ENCODE data around the gene RNF5. TPM values are rescaled to one million over a fixed set of nuclear protein-coding genes. Genes with fewer than 3 reads are reported as not detected.
"Not testable (repeated sequence)": the region's sequence is repeated elsewhere in the genome, so short reads cannot be mapped to it uniquely, and the experiment has no call there.

RNF5 gene
- total RNA-seq, 2 experiments from 2014 or later = 60.8 to 63.8 TPM

DNA sequence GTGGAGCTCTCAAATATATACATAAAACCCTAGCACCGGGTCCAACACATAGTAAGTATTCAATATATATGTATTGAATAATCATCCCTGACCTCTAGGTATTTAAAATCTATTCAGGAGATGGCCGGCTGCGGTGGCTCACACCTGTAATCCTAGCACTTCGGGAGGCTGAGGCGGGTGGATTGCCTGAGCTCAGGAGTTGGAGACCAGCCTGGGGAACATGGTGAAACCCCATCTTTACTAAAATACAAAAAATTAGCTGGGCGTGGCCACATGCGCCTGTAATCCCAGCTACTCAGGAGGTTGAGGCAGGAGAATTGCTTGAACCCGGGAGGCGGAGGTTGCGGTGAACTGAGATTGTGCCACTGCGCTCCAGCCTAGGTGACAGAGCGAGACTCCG is 14.9 kb downstream of the RNF5 start:
- intact Hi-C loops (cut with micrococcal nuclease) = loop anchor here (5.0 to 10.0 kb wide), 4 partner anchors 368 to 1222 kb away; partner anchors contain the start of genes CUTA, HSPA1B, LTA and PHF1
- not testable (repeated sequence) for H3K27me3 Mint-ChIP-seq, DNase-seq, H3K9me3 Mint-ChIP-seq
- Mint-ChIP-seq H3K4me1 (ENCODE audit: low read depth) (peaks cover 34% of the 10 kb centered on the region), H3K4me3 (peak overlapping the region; percentile 92), H3K27ac (peak overlapping the region; percentile 98), H3K36me3 (peaks cover 24% of the 10 kb centered on the region)
- POLR2A ChIA-PET = interaction anchor here (0.8 to 8.5 kb wide), 2 partner anchors 15 to 45 kb away, joined by 3 to 57 read pairs; partner anchors contain the start of genes AGPAT1 and RNF5
- CTCF ChIA-PET = interaction anchor here (0.9 to 2.0 kb wide), 4 partner anchors 14 to 1084 kb away, joined by 3 to 7 read pairs (median 4); partner anchors contain the start of gene TAP2

DNA sequence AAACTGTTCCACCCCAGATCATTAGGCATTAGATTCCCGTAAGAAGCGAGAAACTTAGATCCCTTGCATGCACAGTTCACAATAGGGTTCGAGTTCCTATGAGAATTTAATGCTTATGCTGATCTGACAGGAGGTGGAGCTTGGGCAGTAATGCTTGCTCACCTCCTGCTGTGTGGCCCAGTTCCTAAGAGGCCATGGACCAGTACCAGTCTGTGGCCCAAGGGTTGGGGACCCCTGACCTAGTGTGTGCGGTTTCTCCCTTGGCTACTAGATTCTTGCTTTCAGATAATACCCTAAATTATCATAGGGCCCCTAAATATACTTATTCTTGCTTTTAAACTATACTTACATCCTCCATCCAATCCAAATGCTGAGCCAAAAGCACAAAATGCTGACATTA is 16.2 kb downstream of the RNF5 start:
- Mint-ChIP-seq H3K36me3 (peaks cover 14% of the 10 kb centered on the region), H3K4me3 (no peak overlapping the region), H3K9me3 (no peaks in the 10 kb centered on the region), H3K4me1 (ENCODE audit: low read depth) (peaks cover 23% of the 10 kb centered on the region), H3K27ac (peak overlapping the region; percentile 89), H3K27me3 (no peaks in the 10 kb centered on the region)
- intact Hi-C loops (cut with micrococcal nuclease) = loop anchor here (2.0 to 10.0 kb wide), 5 partner anchors 46 to 1220 kb away; partner anchors contain the start of genes CUTA, HSPA1B, LTA and PHF1
- no peak for DNase-seq
- ChIA-PET POLR2A (interaction anchor here (1.6 to 1.7 kb wide), 2 partner anchors 15 to 66 kb away, joined by 7 to 9 read pairs; partner anchors contain the start of gene ATF6B), CTCF (interaction anchor here (1.0 to 2.5 kb wide), 5 partner anchors 8 to 70 kb away, joined by 3 to 21 read pairs (median 7); partner anchors contain the start of genes ATF6B, FKBPL and PRRT1)

DNA sequence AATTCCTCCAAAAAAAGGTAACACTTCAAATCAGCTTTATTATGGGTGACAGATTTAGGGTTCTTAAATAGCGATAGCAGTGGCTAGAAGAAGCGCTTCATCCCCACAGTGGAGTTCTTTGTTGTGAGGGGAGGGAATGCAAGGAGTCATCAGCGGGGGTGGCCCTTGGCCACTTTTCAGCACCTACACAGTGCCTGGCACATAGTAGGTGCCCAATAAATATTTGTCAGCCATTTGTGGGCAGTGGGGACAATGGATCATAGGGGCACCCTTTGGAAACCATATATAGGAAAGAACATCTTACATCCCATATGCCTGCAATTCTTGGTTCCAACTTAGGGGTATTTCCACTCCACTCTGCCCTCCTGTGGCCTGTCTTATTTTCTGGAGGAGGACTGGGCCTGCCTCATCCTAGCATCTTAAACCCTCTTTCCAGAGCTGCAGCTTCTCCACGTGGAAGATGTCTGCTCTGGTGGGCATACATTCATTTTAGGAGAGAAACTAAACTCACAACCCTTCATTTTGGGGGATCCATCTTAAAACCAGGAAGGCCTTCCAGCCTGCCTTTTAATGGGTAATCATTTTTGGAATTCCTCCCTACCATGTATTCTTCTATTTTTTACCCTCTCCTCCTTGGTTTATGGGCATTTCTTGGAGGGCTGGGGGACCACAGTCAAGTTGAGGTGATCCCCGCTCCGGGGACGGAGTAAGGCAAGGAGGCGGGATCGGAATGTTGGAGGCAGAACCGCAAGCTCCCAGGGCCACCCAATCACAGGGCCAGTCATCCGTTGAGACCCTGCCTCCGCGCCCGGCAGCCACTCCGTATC is 16.8 kb downstream of the RNF5 start:
- CTCF ChIA-PET = interaction anchor here (0.6 to 2.5 kb wide), 22 partner anchors 9 to 1141 kb away, joined by 3 to 21 read pairs (median 3); partner anchors contain the start of genes AGPAT1, ATF6B, FKBPL and HLA-DMA
- Mint-ChIP-seq H3K27me3 (no peaks in the 10 kb centered on the region), H3K27ac (peak overlapping the region; percentile 89), H3K4me3 (peak overlapping the region; percentile 96), H3K4me1 (ENCODE audit: low read depth) (peaks cover 23% of the 10 kb centered on the region), H3K36me3 (peaks cover 14% of the 10 kb centered on the region), H3K9me3 (no peaks in the 10 kb centered on the region)
- POLR2A ChIA-PET = interaction anchor here (1.2 to 1.7 kb wide), 5 partner anchors 16 to 67 kb away, joined by 4 to 16 read pairs (median 7); partner anchors contain the start of genes AGPAT1, ATF6B and FKBPL
- peak; percentile 59 for DNase-seq
- intact Hi-C loops (cut with micrococcal nuclease) = loop anchor here (1.0 to 10.0 kb wide), 9 partner anchors 17 to 1220 kb away; partner anchors contain the start of genes ATF6B, CUTA, HSPA1B and LTA

DNA sequence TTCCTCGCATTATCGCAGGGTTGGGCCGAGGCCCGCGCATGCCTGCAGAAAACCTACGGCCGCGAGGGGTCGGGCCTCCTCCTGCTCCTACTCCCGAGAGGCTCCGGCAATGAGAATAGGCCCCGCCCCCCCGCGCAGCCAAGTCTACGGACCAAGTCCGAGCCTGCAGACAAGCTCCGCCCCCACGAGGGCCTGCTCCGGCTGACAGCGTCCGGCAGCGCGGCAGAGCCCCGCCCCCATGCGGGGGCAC is 17.4 kb downstream of the RNF5 start:
- intact Hi-C loops (cut with micrococcal nuclease) = loop anchor here (1.0 to 10.0 kb wide), 8 partner anchors 17 to 1219 kb away; partner anchors contain the start of genes ATF6B, CUTA, HSPA1B and LTA
- peak; percentile 100 for DNase-seq
- CTCF ChIA-PET = interaction anchor here (0.6 to 2.5 kb wide), 22 partner anchors 9 to 1141 kb away, joined by 3 to 21 read pairs (median 3); partner anchors contain the start of genes AGPAT1, ATF6B, FKBPL and HLA-DMA
- Mint-ChIP-seq H3K27me3 (no peaks in the 10 kb centered on the region), H3K9me3 (no peaks in the 10 kb centered on the region), H3K27ac (peak overlapping the region; percentile 98), H3K4me1 (ENCODE audit: low read depth) (peaks cover 23% of the 10 kb centered on the region), H3K36me3 (peaks cover 11% of the 10 kb centered on the region), H3K4me3 (peak overlapping the region; percentile 96)
- POLR2A ChIA-PET = interaction anchor here (1.2 to 1.7 kb wide), 5 partner anchors 16 to 68 kb away, joined by 4 to 16 read pairs (median 7); partner anchors contain the start of genes AGPAT1, ATF6B and FKBPL

DNA sequence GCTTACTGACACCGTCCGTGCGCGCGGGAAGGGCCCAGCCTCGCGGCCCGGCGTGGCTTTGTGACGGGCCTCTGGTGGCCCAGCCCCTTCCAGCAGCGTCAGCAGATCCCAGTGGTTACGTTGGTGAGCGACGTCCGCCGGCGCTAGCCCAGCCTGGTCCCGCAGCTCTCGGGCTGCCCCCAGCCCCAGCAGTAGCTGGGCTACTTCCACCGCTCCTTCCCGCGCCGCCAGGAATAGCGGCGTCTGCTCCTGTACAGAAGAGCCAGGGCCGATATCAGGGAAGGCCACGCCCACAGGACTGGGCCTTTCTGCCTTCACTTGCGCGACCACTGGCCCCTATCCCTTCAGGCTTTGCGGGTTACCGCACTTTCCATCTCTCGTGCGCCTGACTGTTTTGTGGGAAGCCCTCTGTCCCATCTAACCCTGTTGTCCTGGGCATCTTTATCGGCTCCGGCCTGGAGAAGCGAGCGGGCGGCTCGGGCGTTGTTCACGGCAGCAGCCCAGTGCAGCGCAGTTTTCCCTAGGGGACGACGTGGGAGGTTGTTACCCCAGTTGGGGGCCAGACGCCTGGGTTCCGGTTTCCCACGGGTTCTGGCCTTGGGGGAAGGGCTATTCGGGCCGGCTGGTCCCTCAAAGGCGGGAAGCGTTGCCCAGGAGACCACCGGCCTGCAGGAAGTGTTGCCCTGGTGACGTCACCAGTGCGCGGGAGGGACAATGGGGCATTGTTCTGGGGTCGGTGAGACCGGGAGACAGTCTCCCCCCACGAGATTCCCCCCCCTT is 17.9 kb downstream of the RNF5 start:
- Mint-ChIP-seq H3K4me3 (peak overlapping the region; percentile 96), H3K4me1 (ENCODE audit: low read depth) (peaks cover 23% of the 10 kb centered on the region), H3K9me3 (no peaks in the 10 kb centered on the region), H3K27ac (peak overlapping the region; percentile 98), H3K27me3 (no peaks in the 10 kb centered on the region), H3K36me3 (peaks cover 8% of the 10 kb centered on the region)
- ChIA-PET CTCF (interaction anchor here (0.6 to 2.5 kb wide), 20 partner anchors 10 to 1140 kb away, joined by 3 to 21 read pairs (median 4); partner anchors contain the start of genes AGPAT1, ATF6B, FKBPL and HLA-DMA), POLR2A (interaction anchor here (0.6 to 1.7 kb wide), 8 partner anchors 17 to 537 kb away, joined by 3 to 16 read pairs (median 4); partner anchors contain the start of genes AGPAT1, ATF6B and FKBPL)
- intact Hi-C loops (cut with micrococcal nuclease) = loop anchor here (1.0 to 10.0 kb wide), 8 partner anchors 18 to 1219 kb away; partner anchors contain the start of genes ATF6B, CUTA, HSPA1B and LTA
- DNase-seq = peak; percentile 80

DNA sequence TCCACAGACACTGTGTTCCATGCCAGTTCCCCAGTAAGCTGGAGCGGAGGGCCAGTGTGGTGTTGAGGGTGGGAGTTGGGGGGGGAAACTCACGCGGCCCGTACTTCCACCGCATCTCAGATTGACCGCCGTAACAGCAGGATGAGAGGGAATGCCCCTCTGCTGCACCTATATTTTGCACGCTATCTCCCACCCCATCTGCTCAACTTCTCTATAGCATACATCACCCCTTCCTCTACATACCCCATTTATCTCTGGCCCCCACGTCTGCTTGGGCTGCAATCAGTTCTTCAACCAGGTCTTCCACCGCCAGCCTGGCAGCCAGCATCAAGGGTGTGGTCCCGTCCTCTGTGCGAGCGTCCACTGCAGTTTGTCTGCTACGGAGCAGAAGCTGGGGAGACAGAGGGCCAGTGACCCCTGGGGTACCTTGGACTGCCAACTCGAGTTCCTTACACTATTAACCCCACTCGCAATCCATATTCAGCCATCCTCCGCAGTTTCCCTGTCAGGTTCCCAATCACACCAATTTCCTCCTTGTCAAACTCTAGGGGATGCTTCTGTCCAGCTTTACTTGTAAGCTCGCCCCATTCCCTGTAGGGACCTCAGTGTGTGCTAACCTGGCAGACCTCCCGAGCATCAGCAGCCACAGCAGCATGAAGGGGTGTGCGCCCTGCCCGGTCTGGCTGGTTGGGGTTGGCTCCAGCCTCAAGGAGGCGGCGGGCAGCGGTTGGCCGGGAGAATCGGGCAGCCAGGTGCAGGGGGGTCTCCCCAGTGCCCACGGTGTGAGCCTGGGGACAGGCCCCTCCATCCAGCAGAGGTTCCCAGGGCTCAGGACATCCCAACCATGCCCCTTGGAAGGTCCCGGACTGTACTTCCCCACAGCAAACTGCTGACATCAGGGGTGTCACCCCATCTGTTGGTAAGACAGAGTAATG is 18.7 kb downstream of the RNF5 start:
- Mint-ChIP-seq H3K27me3 (no peaks in the 10 kb centered on the region), H3K27ac (peak overlapping the region; percentile 98), H3K9me3 (no peaks in the 10 kb centered on the region), H3K4me3 (peak overlapping the region; percentile 96), H3K4me1 (ENCODE audit: low read depth) (peaks cover 23% of the 10 kb centered on the region), H3K36me3 (no peaks in the 10 kb centered on the region)
- DNase-seq = no peak
- intact Hi-C loops (cut with micrococcal nuclease) = loop anchor here (5.0 to 10.0 kb wide), 4 partner anchors 240 to 1218 kb away; partner anchors contain the start of genes CUTA, HSPA1B, LTA and NELFE
- ChIA-PET POLR2A (interaction anchor here (0.6 to 0.9 kb wide), 4 partner anchors 21 to 538 kb away, joined by 3 read pairs; partner anchors contain the start of gene AGPAT1), CTCF (interaction anchor here (1.0 to 2.5 kb wide), 3 partner anchors 68 to 503 kb away, joined by 3 to 21 read pairs (median 3); partner anchors contain the start of genes ATF6B and FKBPL)

DNA sequence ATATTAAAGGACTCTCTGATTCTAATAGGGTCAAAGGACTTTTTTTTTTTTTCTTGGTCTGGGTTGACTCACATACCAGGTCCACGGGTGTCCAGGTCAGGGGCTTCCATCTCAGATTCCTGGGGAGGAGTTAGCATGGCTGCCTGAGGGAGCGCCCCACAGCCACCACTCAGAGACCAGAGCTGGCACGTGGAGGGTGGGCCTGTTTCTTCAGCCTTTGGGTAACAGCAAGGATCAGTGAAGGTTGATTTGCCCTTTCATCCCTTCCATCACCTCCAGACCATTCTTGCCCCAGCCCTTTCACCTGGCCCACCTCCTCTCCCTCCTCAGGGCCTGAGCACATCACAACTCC is 20.1 kb downstream of the RNF5 start:
- Mint-ChIP-seq H3K27ac (no peak overlapping the region), H3K9me3 (no peaks in the 10 kb centered on the region), H3K36me3 (no peaks in the 10 kb centered on the region), H3K27me3 (no peaks in the 10 kb centered on the region), H3K4me3 (no peak overlapping the region), H3K4me1 (ENCODE audit: low read depth) (peaks cover 23% of the 10 kb centered on the region)
- CTCF ChIA-PET = no interaction called here
- intact Hi-C loops (cut with micrococcal nuclease) = loop anchor here (5.0 to 10.0 kb wide), 4 partner anchors 241 to 1216 kb away; partner anchors contain the start of genes CUTA, HSPA1B, LTA and NELFE
- no peak for DNase-seq
- POLR2A ChIA-PET = no interaction called here

DNA sequence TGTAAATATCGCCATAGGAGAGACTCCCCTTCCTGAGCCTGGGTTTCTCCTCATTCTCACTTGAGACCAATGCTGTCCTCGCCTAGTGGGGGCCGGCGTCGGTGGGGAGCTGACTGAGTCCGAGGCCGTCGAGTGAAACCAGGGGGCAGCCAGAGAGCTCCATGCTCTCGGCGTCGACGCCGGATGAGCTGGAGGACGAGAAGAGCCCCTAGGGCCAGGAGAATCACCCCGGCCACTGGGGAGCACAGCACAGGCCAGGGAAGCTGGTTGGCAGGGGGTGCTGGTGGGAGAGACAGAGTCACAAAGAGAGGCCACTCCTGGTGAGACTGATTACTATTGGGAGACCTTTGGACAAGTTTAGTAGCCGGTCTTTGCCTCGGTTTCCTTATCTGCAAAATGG is 20.7 kb downstream of the RNF5 start:
- CTCF ChIA-PET = no interaction called here
- H3K4me1 Mint-ChIP-seq (ENCODE audit: low read depth) = peaks cover 18% of the 10 kb centered on the region
- no peak overlapping the region for H3K27ac Mint-ChIP-seq
- intact Hi-C loops (cut with micrococcal nuclease) = loop anchor here (5.0 to 10.0 kb wide), 4 partner anchors 242 to 1216 kb away; partner anchors contain the start of genes CUTA, HSPA1B, LTA and NELFE
- no peaks in the 10 kb centered on the region for H3K27me3 Mint-ChIP-seq
- DNase-seq = no peak
- no peaks in the 10 kb centered on the region for H3K9me3 Mint-ChIP-seq
- H3K36me3 Mint-ChIP-seq = no peaks in the 10 kb centered on the region
- H3K4me3 Mint-ChIP-seq = no peak overlapping the region
- POLR2A ChIA-PET = interaction anchor here (0.6 kb wide), 1 partner anchor 1644 kb away, joined by 3 read pairs; no protein-coding TSS in a partner anchor

DNA sequence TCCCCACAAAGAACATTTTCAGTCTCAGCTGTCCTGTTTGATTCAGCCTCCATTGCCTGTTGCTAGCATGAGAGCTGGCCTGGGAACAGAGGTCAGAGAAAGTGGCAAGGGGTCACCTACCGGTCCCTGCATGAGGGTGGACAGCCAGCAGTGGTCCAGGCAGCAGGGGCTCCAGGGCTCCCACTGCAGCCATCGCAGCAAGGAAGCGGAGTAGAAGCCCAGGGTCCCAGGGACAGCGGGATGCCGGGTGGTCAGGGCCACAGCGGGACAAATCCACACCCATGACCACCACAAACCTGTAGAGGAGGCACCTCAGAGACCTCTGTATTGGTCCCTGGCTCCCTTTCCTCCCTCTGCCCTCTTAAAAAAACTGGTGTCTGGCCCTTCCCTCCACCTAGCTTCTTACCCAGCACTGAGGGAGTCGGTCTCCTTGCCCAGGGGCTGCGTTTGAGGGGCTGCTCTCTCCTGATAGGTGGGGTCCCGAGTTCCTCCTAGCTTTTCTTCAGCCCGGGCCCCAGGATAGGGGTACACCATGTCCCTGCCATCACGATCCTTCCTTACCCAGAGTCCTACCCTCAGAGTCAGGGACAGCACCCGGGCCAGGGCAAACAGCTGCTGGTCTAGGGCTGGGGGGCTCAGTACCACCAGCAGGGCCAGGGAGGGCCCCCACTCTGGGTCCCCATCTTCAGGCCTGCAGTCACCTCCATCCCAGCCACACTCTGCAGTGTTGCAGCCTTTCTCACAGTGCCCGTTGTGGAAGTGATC is 22.7 kb downstream of the RNF5 start:
- intact Hi-C loops (cut with micrococcal nuclease) = no loop called here
- H3K9me3 Mint-ChIP-seq = no peaks in the 10 kb centered on the region

DNA sequence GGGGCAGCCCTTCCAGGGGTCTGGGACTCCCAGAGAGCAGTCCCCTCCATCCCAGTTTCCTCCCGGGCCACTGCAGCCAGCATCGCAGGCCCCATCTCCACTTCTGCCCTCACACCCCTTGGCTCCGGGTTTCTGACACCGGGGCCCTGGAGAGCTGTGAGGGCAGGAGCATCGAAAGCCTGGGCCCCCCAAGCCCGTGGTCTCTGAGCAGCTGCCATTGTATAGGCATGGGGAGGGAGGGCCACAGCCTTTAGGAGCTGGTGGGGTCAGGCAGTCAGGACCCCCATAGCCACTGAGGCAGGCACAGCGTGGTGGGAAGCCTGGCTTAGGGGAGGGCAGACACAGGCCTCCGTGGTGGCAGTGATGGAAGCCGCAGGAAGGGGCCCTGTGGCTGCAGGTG is 24.0 kb downstream of the RNF5 start:
- intact Hi-C loops (cut with micrococcal nuclease) = no loop called here
- Mint-ChIP-seq H3K4me1 (ENCODE audit: low read depth) (no peaks in the 10 kb centered on the region), H3K36me3 (no peaks in the 10 kb centered on the region), H3K27me3 (no peaks in the 10 kb centered on the region), H3K4me3 (no peak overlapping the region), H3K27ac (no peak overlapping the region), H3K9me3 (no peaks in the 10 kb centered on the region)
- DNase-seq = no peak
- ChIA-PET POLR2A (no interaction called here), CTCF (no interaction called here)

More for the DNA sequence above, 22.7 kb downstream of the RNF5 start:
- Mint-ChIP-seq H3K27ac (no peak overlapping the region), H3K4me3 (no peak overlapping the region), H3K27me3 (no peaks in the 10 kb centered on the region), H3K4me1 (ENCODE audit: low read depth) (peaks cover 5% of the 10 kb centered on the region), H3K36me3 (no peaks in the 10 kb centered on the region)
- ChIA-PET POLR2A (no interaction called here), CTCF (no interaction called here)
- DNase-seq = no peak

Data from activated CD4-positive, alpha-beta memory T cell treated with anti-CD3 and anti-CD28 coated beads for 36 hours (primary cell).